Psoas muscle (tissue), 8 donors: Measurements from ENCODE around the gene OR7G1. TPM values are rescaled to one million over a fixed set of nuclear protein-coding genes. Genes with fewer than 3 reads are reported as not detected.

Experiments used
- ATAC-seq, 4 donors: fragments of 200-7000 bp; cut with Tn5 transposase; one replicate each; pipeline ENCODE4 v1.9.1; 2020; ENCODE audit warnings: moderate library complexity in 3 of 4, mild to moderate bottlenecking in 2 of 4
- DNase-seq, 2 donors: peaks; one replicate each; pipeline ENCODE4 v3.0.0-alpha.2; 2020
- H3K27ac ChIP-seq: fragments of 200-600 bp; one replicate; pipeline ENCODE4 v1.8.0; 2022
- H3K27me3 ChIP-seq, 3 donors: fragments of 200-600 bp in 1 of 3; one replicate each; pipeline versions ENCODE4 v1.6.1 to v1.8.0; 2013 to 2022; ENCODE audit warnings: low read length in 2 of 3, mild to moderate bottlenecking in 2 of 3, moderate library complexity in 1 of 3; ENCODE audit not compliant: insufficient read depth in 3 of 3
- H3K36me3 ChIP-seq, 2 donors: fragments of 200-600 bp in 1 of 2; one replicate each; pipeline versions ENCODE4 v1.6.1 to v1.8.0; 2013 to 2022; ENCODE audit warnings: low read depth in 1 of 2, mild to moderate bottlenecking in 1 of 2, moderate library complexity in 1 of 2; ENCODE audit not compliant: insufficient read depth in 1 of 2
- H3K4me1 ChIP-seq: fragments of 200-600 bp; one replicate; pipeline ENCODE4 v1.8.0; 2022
- H3K4me3 ChIP-seq: fragments of 200-600 bp; one replicate; pipeline ENCODE4 v1.8.0; 2022; ENCODE audit warnings: mild to moderate bottlenecking
- H3K9me3 ChIP-seq: fragments of 200-600 bp; one replicate; pipeline ENCODE4 v1.8.0; 2022
- WGBS, 3 donors: extraction: QIAGEN DNeasy Blood & Tissue Kit; methylation state at CpG; one replicate each; pipeline versions ENCODE4 v1.1.6 to v1.1.7; 2013; 5-methylcytosine and 5-hydroxymethylcytosine counted together
- intact Hi-C, 2 donors: fragments of 100-400 bp; cut with DNase I; formaldehyde crosslinking; loops; one replicate each; pipeline versions ENCODE4 v1.11.0 to v1.14.2; 2022
- polyA plus RNA-seq, 3 donors: library from polyadenylated mRNA; stranded (reverse); fragments of 200-250 nt; gene quantifications; one replicate each; pipeline ENCODE4 v1.2.3, GENCODE V29; 2013
- total RNA-seq, 4 donors: library from RNA; stranded (reverse); fragmentation: NEBNext Ultra II Directional in 2 of 4; extraction: Animal tissue kit (Norgen Biotek cat#: 25700) in 2 of 4; gene quantifications; one replicate each; pipeline versions ENCODE4 v1.2.1 to v1.2.4, GENCODE V29; 2021 to 2023
- TF ChIP-seq, protein P1 (sequence below): fragments of 200-600 bp; IDR thresholded peaks from one replicate; pipeline ENCODE4 v1.8.0; 2022; ENCODE audit warnings: antibody characterized with exemption
- donor health status: healthy with polysubstance abuse.
- donor health status: DM: no; HTN: no; CAD: no; lungs with moderate emphysema.
- donor health status: Bipolar disorder and iron deficiency.
- donor health status: healthy.
- donor health status: DM: yes; HTN: yes; CAD: no.
- donor health status: DM: no; HTN: no; CAD: no.
- donor health status: DM: no; HTN: no; CAD: no.
- donor health status: DM: yes; HTN: yes; CAD: no.

Gene OR7G1
- total and polyA plus RNA-seq, 7 donors = not detected

DNA sequence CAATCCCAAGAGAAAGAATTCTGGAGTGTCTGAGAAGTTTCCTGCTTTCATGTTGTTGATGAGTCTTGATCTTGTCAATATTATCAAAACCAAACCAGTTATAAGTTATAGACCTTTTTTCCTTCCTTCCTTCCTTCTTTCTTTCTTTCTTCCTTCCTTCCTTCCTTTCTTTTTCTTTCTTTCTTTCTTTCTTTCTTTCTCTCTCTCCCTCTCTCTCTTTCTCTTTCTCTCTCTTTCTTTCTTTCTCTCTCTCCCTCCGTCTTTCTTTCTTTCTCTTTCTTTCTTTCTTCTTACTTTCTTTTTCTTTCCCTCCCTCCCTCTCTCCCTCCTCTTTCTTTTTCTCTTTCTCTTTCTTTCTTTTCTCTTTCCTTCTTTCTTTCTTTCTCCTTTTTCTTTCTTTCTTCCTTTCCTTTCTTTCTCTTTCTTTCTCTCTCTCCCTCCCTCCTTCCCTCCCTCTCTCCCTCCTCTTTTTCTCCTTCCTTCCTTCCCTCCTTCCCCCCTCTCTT, 11.4 kb upstream of the OR7G1 start, which contains the start of gene OR7G3:
Gene OR7G3, minus strand, starts transcription at position 51 of the 506 bp plus-strand sequence. Its CDS starts 0 bp downstream, at position 51.
- TF ChIP-seq, protein P1, sequence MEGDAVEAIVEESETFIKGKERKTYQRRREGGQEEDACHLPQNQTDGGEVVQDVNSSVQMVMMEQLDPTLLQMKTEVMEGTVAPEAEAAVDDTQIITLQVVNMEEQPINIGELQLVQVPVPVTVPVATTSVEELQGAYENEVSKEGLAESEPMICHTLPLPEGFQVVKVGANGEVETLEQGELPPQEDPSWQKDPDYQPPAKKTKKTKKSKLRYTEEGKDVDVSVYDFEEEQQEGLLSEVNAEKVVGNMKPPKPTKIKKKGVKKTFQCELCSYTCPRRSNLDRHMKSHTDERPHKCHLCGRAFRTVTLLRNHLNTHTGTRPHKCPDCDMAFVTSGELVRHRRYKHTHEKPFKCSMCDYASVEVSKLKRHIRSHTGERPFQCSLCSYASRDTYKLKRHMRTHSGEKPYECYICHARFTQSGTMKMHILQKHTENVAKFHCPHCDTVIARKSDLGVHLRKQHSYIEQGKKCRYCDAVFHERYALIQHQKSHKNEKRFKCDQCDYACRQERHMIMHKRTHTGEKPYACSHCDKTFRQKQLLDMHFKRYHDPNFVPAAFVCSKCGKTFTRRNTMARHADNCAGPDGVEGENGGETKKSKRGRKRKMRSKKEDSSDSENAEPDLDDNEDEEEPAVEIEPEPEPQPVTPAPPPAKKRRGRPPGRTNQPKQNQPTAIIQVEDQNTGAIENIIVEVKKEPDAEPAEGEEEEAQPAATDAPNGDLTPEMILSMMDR = no peak
- intact Hi-C loops = no loop called here

DNA sequence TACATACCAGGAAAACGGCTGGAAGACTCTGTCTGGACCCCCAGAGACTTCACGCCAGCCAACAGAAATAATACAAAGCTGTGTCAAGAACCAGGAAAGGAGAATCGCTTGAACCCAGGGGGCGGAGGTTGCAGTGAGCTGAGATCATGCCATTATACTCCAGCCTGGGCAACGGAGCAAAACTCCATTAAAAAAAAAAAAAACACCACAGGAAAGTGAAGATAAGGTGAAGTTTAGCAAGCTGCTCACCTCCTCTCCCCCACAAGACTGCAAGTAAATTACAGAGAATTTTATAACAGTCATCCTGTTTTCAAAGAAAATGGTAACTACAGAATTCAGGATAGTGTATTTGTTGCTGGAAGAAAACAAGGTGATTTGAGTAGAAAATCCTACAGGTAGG, 984 bp upstream of the OR7G1 start:
- Histone ChIP-seq H3K4me3 (no peak overlapping the region), H3K27ac (no peak overlapping the region), H3K27me3 (no peaks in the 10 kb centered on the region), H3K9me3 (no peaks in the 10 kb centered on the region), H3K36me3 (no peaks in the 10 kb centered on the region), H3K4me1 (no peaks in the 10 kb centered on the region)
- 49 to 56% (median 52%) methylated on average over 5 of the region's 5 CpGs for WGBS, 3 donors
- DNase-seq (no peak), ATAC-seq (no peak)
- TF ChIP-seq, protein P1 = no peak
- intact Hi-C loops = no loop called here

More for the DNA sequence above, 11.4 kb upstream of the OR7G1 start, which contains the start of gene OR7G3:
- no peaks in the 10 kb centered on the region for H3K9me3 ChIP-seq
- no peaks in the 10 kb centered on the region for H3K4me1 ChIP-seq
- WGBS, 3 donors = 73 to 88% (median 80%) methylated on average over 1 of the region's 1 CpG
- no peak within 1 kb of the TSS for H3K4me3 ChIP-seq
- peaks cover 1 to 17% (median 5%) of the 10 kb centered on the region in 3 donors for H3K27me3 ChIP-seq
- H3K36me3 ChIP-seq = no peaks in the 10 kb centered on the region
- DNase-seq = no peak
- no peak within 1 kb of the TSS for H3K27ac ChIP-seq
- ATAC-seq = no peak

DNA sequence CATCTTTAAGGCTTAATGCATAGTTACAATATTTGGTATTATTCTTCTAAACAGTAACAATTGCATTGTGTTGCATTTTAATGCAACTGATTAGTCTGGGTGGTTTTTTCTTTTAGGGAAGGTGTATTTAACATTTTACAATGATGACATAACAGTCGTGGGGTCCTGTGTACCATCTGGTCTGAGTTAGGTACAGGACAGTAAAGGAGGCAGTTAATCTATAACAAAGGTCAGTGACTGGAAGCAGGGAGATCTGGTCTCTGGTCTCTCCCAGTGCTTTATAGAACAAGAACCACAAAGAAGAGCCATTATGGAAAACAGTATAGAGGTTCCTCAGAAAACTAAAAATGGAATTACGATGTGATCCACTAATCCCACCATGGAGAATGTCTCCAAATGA, 5.6 kb downstream of the OR7G1 start:
- 47 to 60% (median 57%) methylated on average over 2 of the region's 2 CpGs for WGBS, 3 donors
- Histone ChIP-seq H3K36me3 (no peaks in the 10 kb centered on the region), H3K4me1 (no peaks in the 10 kb centered on the region), H3K4me3 (no peak overlapping the region), H3K9me3 (no peaks in the 10 kb centered on the region), H3K27me3 (peaks cover 0 to 3% (median 0%) of the 10 kb centered on the region in 3 donors), H3K27ac (no peak overlapping the region)
- ATAC-seq (no peak), DNase-seq (no peak)
- TF ChIP-seq, protein P1 = no peak
- intact Hi-C loops = no loop called here

DNA sequence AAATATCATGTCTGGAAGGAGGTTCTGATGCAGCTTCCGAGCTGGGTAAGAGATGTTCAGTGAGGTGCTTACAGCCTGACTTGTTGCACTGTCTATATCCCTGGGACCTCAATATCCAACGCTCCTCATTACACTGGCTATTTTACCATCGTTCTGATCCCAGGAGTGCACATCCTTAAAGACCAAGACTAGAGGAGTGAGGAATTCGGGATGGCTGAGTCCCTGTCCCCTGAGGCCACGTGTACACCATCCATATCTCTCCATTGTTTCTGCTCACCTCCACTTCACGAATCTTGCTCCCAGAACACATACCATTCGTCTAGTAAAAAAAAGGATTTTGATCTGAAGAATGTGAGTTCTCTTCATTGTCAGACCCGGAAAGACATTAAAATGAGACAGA, 8.2 kb downstream of the OR7G1 start, which contains the start of gene OR7G2:
Gene OR7G2, minus strand, starts transcription at position 101 of the 400 bp plus-strand sequence. CDS start 4,232 bp downstream, outside the sequence.
- H3K4me1 ChIP-seq = no peaks in the 10 kb centered on the region

More for the DNA sequence above, 8.2 kb downstream of the OR7G1 start, which contains the start of gene OR7G2:
- H3K36me3 ChIP-seq = no peaks in the 10 kb centered on the region
- DNase-seq (no peak), ATAC-seq (no peak)
- H3K9me3 ChIP-seq = no peaks in the 10 kb centered on the region
- intact Hi-C loops = no loop called here
- H3K27me3 ChIP-seq = peaks cover 0 to 3% (median 0%) of the 10 kb centered on the region in 3 donors
- no peak within 1 kb of the TSS for H3K4me3 ChIP-seq
- 61 to 68% (median 64%) methylated on average over 8 of the region's 8 CpGs for WGBS, 3 donors
- no peak within 1 kb of the TSS for H3K27ac ChIP-seq
- TF ChIP-seq, protein P1 = no peak
